Ascending aorta (tissue), 2 donors: Measurements from ENCODE around the gene SLFNL1. TPM values are rescaled to one million over a fixed set of nuclear protein-coding genes. Genes with fewer than 3 reads are reported as not detected.

Experiments
- DNase-seq, 2 donors: peaks; one replicate each; pipeline ENCODE4 v3.0.0-alpha.2; 2019; ENCODE audit warnings: low spot score in 2 of 2
- H3K27ac ChIP-seq, 2 donors: fragments of 200-600 bp; sonication (generic); one replicate each; pipeline ENCODE4 v1.5.1; 2016 to 2017; ENCODE audit warnings: mild to moderate bottlenecking in 1 of 2
- H3K27me3 ChIP-seq: fragments of 200-600 bp; sonication (generic); one replicate; pipeline ENCODE4 v1.5.1; 2017
- H3K36me3 ChIP-seq, 2 donors: fragments of 200-600 bp; sonication (generic); one replicate each; pipeline ENCODE4 v1.5.1; 2016
- H3K4me1 ChIP-seq, 2 donors: fragments of 200-600 bp; sonication (generic); one replicate each; pipeline ENCODE4 v1.5.1; 2016 to 2017; ENCODE audit warnings: mild to moderate bottlenecking in 1 of 2
- H3K4me3 ChIP-seq, 2 donors: fragments of 200-600 bp; sonication (generic); one replicate each; pipeline ENCODE4 v1.5.1; 2016 to 2017; ENCODE audit warnings: mild to moderate bottlenecking in 1 of 2
- H3K9me3 ChIP-seq, 2 donors: fragments of 200-600 bp; sonication (generic); one replicate each; pipeline ENCODE4 v1.5.1; 2016
- CTCF ChIP-seq, 3 experiments: fragments of 200-600 bp in 2 of 3; fragments of 450-650 bp in 1 of 3; sonication (generic) in 2 of 3; IDR thresholded peaks; one replicate each; pipeline ENCODE4 v1.5.1; 2016 to 2019; ENCODE audit warnings: antibody characterized with exemption in 3 of 3, mild to moderate bottlenecking in 1 of 3, moderate library complexity in 1 of 3
- intact Hi-C: fragments of 100-400 bp; cut with DNase I; formaldehyde crosslinking; loops from one replicate; pipeline ENCODE4 v1.15.1; 2023
- total RNA-seq: library from RNA; depleted of rRNA; stranded (reverse); fragments of >200 nt; gene quantifications from one replicate; pipeline ENCODE4 v1.1.0, GENCODE V29; 2016

The SLFNL1 gene
- total RNA-seq, 1 donor from 2014 or later = not detected

GRCh38 chr1:41015281-41015896 lies 6.1 kb downstream of the SLFNL1 start:
- H3K36me3 ChIP-seq = peaks cover 53 to 84% of the 10 kb centered on the region in 2 donors
- no peak for DNase-seq
- no peak overlapping the region for H3K27ac ChIP-seq
- H3K4me1 ChIP-seq = peaks cover 0 to 3% of the 10 kb centered on the region in 2 donors
- no peaks in the 10 kb centered on the region for H3K27me3 ChIP-seq
- TF ChIP-seq CTCF (IDR thresholded peaks at IDR 0.05) = no peak
- intact Hi-C loops = no loop called here
- no peak overlapping the region for H3K4me3 ChIP-seq
- H3K9me3 ChIP-seq = no peaks in the 10 kb centered on the region

- no peak for DNase-seq
- no peak for TF ChIP-seq CTCF (IDR thresholded peaks at IDR 0.05)
- no peaks in the 10 kb centered on the region for H3K27me3 ChIP-seq
- H3K4me1 ChIP-seq = peaks cover 0 to 3% of the 10 kb centered on the region in 2 donors
- intact Hi-C loops = no loop called here
- H3K36me3 ChIP-seq = peaks cover 55 to 89% of the 10 kb centered on the region in 2 donors
- no peaks in the 10 kb centered on the region for H3K9me3 ChIP-seq
- H3K27ac ChIP-seq = no peak overlapping the region
- no peak overlapping the region for H3K4me3 ChIP-seq
Measured at GRCh38 chr1:41014871-41015270, 6.7 kb downstream of the SLFNL1 start.

- peaks cover 64 to 96% of the 10 kb centered on the region in 2 donors for H3K36me3 ChIP-seq
- H3K27me3 ChIP-seq = no peaks in the 10 kb centered on the region
- peak overlapping the region; percentile 4 to 36 for H3K27ac ChIP-seq
- no peaks in the 10 kb centered on the region for H3K9me3 ChIP-seq
- TF ChIP-seq CTCF (IDR thresholded peaks at IDR 0.05) = no peak
- intact Hi-C loops = no loop called here
- DNase-seq = no peak
- H3K4me3 ChIP-seq = no peak overlapping the region
- peaks cover 0 to 3% of the 10 kb centered on the region in 2 donors for H3K4me1 ChIP-seq
Measured at GRCh38 chr1:41013796-41014195, 7.7 kb downstream of the SLFNL1 start.

GRCh38 chr1:41013024-41013423 lies 8.5 kb downstream of the SLFNL1 start:
- peaks cover 69 to 98% of the 10 kb centered on the region in 2 donors for H3K36me3 ChIP-seq

GRCh38 chr1:41010345-41010744 lies 11.2 kb downstream of the SLFNL1 start:
- intact Hi-C loops = no loop called here
- peaks cover 0 to 3% of the 10 kb centered on the region in 2 donors for H3K4me1 ChIP-seq
- no peaks in the 10 kb centered on the region for H3K9me3 ChIP-seq
- H3K36me3 ChIP-seq = peaks cover 72 to 100% of the 10 kb centered on the region in 2 donors
- no peak for TF ChIP-seq CTCF (IDR thresholded peaks at IDR 0.05)
- no peak overlapping the region for H3K27ac ChIP-seq
- H3K27me3 ChIP-seq = no peaks in the 10 kb centered on the region
- no peak overlapping the region for H3K4me3 ChIP-seq
- DNase-seq = no peak

More at GRCh38 chr1:41013024-41013423, 8.5 kb downstream of the SLFNL1 start:
- no peak for TF ChIP-seq CTCF (IDR thresholded peaks at IDR 0.05)
- Histone ChIP-seq H3K27me3 (no peaks in the 10 kb centered on the region), H3K4me3 (no peak overlapping the region), H3K4me1 (peaks cover 0 to 3% of the 10 kb centered on the region in 2 donors), H3K9me3 (no peaks in the 10 kb centered on the region), H3K27ac (no peak overlapping the region)
- intact Hi-C loops = no loop called here
- no peak for DNase-seq
